Measurements from ENCODE around the gene MRPL10.

- TF ChIP-seq FOSL1 (IDR thresholded peaks at IDR 0.05; ENCODE audit: insufficient read depth, low read depth, low read length) (no peak), POLR2AphosphoS5 (IDR thresholded peaks at IDR 0.05; ENCODE audit: low read depth, low read length) (no peak), CTCF (IDR thresholded peaks at IDR 0.05; ENCODE audit: control extremely low read depth in 1 of 3, insufficient read depth in 1 of 3, low read depth in 1 of 3, low read length in 3 of 3) (no peak)
Measured at GRCh38 chr17:47846716-47847340, 15.5 kb upstream of the MRPL10 start.

All from H1 (cell line).